HG03139 (cell line): ENCODE results near the gene ABCC11.

Source experiments
- ATAC-seq: cut with Tn5 transposase; IDR thresholded peaks from one replicate; pipeline ENCODE4 v1.9.1; 2021; ENCODE audit not compliant: unreplicated experiment

ABCC11 gene

DNA sequence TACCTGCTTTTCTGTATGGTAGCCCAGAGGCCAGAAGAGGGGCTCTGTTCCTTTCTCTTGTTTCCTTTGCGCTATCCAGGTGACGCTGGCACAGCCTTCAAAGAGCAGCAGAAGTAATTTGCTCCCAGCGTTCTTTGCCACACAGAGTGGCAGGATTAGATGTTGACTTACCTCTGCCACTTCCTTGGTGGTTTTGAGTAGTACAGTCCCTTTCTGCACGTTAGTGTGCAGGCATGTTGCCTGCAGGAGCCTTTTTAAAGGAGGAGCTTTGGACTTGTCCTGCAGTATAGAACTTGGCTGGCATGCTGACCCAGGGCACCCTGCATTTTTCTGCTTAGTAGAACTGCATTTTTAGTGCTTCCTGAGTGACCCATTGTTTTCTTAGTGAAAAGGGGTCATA, at the start of gene ABCC11:
ABCC11 (minus strand) TSS at position 229 of the 400 bp plus-strand sequence. CDS start 15,618 bp downstream, outside the sequence.
- no peak for ATAC-seq

DNA sequence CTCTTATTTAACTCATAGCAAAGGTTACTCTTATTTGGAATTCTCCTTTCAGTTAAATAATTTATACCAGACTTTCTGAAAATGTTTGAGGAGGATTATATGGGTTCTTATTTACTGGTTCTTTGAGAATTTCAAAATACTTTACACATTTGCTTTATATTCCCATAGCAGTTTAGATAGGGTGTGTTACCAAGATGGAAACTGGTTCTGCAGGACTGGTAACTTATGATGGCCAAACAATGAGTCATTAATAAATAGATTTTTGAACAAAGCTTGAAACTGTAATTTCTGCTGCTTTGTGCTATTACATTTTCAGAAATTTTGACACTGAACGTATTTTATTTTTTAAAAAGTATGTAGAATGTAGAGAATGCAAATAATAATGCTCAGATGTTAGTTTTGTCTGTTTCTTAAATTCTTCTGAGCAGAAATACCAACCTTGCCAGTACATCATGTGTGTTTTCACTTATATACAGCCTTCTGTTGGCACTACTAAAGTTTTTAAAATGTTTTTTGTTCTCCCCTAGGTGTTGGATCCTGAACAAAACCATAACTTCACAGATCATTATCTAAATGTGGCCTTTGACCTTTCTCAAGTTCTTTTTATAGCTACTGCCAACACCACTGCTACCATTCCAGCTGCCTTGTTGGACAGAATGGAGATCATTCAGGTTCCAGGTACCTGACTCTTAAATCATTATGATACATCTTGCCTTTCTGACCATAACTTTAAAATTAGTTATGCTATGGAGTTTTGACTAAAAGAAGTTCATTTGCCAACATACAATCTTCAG, 48.3 kb upstream of the ABCC11 start:
- no peak for ATAC-seq

DNA sequence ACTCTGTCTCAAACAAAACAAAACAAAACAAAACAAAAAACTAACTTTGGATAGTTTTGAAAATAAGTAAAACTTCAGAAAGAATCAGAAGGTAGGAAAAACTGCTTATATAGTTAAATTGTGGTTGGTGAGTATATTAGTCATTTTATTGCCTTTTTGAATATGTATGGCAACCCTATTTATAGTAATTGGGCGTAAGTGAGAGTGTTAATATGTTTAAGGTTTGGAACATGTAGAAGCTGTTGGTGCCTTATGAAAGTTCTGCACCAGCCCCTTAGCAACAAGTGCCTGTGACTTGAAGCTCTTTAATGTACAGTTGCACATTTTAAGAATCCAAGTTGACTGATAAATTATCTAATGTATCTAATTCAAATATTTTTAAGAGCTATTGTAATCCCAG, 47.4 kb upstream of the ABCC11 start:
- ATAC-seq = no peak

DNA sequence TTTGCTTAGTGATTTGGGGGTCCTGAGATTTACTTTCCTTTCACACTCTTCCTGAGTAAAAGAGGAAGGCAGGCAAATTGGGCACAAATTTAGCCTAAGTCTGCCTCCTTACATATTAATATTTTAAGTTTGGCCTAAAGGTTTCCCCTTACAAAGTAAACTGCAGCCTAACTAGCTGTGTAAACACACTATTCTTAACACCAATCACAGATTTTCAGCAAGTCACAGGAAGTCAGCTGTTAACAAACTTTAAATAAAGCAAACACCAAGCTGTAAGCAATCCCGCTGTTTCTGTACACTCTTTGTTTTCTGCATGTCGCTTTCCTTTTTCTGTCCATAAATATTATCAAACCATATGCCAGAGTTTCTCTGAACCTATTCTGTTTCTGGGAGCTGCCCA, 45.1 kb upstream of the ABCC11 start:
- ATAC-seq = no peak

DNA sequence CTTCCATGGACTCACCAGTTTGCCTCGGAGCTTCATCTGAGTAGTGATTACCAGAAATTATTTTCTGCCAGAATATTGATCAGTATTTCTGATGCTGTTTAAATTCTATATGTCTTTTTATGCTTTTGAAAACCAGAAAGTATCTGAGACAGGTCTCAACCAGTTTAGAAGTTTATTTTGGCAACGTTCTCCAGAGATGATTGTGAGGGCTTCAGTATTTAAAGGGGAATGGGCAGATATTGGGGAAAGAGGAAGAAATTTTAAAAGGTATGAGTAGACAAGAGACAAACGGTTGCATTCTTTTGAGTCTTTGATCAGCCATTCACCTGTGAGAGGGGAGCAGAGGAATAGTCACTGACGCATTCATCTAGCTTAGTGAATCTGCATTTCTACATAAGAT, 44.4 kb upstream of the ABCC11 start:
- ATAC-seq = no peak

DNA sequence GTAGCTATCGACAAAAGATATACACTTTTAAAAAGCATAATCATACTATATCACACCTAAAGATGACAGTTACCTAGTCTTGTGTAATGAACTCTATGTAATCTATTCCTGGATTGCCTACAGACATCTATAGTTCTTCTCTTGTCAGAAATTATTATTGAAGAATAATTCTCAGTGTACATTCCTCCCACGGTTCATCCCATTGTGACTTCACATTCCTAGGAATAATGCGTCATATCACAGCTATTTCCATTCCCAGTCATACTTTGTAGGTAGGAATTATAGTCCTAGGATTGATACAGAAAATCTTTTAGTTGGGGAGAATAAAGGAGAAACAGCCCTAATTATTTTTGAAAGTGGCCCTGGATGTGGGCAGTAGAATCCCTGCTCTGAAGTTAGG, 44.0 kb upstream of the ABCC11 start:
- no peak for ATAC-seq

DNA sequence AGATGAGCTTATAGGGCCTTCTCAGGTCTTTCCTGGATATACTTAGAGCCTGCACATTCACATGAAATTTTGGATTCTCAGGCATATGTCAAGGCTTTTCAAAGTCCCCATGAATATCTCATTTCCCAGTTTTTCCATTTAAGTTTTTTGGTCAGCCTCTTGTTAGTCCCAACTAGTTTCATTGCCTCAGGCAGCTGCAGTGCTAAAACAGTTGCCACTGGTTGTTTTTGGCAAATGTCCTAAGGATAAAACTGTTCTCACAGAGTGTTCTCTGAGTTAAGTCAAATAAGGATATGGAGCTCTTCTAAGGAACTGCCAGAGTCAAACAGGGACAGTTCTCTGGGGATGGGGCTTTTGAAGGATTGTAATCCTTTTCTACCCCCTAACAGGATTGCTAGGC, 39.9 kb upstream of the ABCC11 start:
- ATAC-seq = no peak

GRCh38 chr16:48284772-48285409, 37.6 kb upstream of the ABCC11 start:
- ATAC-seq = no peak

- ATAC-seq = no peak
Measured at GRCh38 chr16:48282636-48283263, 35.4 kb upstream of the ABCC11 start.

- ATAC-seq = no peak
Measured at GRCh38 chr16:48280546-48280945, 33.2 kb upstream of the ABCC11 start.

GRCh38 chr16:48279199-48279598, 31.9 kb upstream of the ABCC11 start:
- ATAC-seq = no peak

- ATAC-seq = no peak
Measured at GRCh38 chr16:48277158-48277557, 29.8 kb upstream of the ABCC11 start.

- ATAC-seq = no peak
Measured at GRCh38 chr16:48276102-48276501, 28.8 kb upstream of the ABCC11 start.

- no peak for ATAC-seq
Measured at GRCh38 chr16:48274476-48274875, 27.1 kb upstream of the ABCC11 start.

DNA sequence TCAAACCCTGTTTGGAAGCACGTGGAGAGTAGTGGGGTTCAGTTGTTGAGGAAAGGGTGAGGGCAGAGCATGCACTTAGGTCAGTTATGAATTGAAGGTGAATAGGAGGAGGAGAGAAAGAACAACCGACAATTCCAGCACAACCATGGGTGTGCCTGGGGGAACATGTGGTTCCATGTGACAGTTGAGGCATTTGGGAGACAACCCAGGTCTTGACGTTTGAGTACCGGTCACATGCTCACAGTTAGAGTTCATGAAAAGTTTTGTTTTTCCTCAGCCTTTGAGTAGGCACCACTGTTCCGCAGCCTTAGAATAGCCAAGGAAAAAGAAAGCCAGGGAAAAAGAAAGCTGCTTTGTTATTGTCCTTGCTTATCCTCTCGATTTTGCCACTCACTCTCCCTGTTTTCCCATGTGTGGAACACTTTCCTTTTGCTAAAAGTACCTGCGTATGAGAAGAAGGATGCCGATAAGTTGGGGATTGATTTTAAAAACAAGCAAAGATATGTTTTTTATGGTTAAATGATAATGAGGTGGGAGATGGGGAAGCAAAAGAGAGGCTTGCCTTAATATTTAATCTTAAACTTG, 25.6 kb upstream of the ABCC11 start:
- ATAC-seq = no peak

- ATAC-seq = no peak
Measured at GRCh38 chr16:48271728-48272127, 24.4 kb upstream of the ABCC11 start.

GRCh38 chr16:48269011-48269410, 21.7 kb upstream of the ABCC11 start:
- no peak for ATAC-seq

GRCh38 chr16:48262631-48263030, 15.3 kb upstream of the ABCC11 start:
- no peak for ATAC-seq

- ATAC-seq = no peak
Measured at GRCh38 chr16:48261569-48261968, 14.2 kb upstream of the ABCC11 start.

DNA sequence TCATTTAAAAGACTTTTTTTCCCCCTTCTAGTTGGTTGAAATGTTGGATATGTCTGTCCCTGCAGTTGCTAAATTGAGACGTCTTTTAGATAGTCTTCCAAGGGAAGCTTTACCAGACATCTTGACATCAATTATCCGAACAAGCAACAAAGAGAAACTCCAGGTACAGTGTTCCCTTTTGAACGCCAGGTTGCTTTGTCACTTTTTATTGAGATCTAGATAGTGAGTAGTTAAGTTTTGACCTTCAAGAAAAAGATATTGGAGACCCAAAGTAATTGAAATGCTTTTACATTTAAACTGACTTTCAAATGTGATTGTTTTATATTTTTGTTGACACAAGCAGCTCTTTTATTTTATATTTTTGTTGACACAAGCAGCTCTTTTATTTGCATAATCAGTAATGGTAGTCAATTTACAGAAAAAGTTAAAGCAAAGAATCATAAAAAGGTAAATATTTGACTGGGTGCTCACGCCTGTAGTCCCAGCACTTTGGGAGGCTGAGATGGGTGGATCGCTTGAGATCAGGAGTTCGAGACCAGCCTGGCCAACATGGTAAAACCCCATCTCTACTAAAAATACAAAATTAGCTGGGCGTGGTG, 9.3 kb upstream of the ABCC11 start:
- ATAC-seq = no peak

GRCh38 chr16:48252013-48252412, 4.7 kb upstream of the ABCC11 start:
- no peak for ATAC-seq
